Measurements from ENCODE around the gene LOXHD1. TPM values are rescaled to one million over a fixed set of nuclear protein-coding genes. Genes with fewer than 3 reads are reported as not detected.

The LOXHD1 gene
- total RNA-seq, 1 donor from 2014 or later: not detected

- Mint-ChIP-seq H3K36me3 (ENCODE audit: low read depth) (no peaks in the 10 kb centered on the region), H3K27me3 (ENCODE audit: low read depth) (peaks cover 4% of the 10 kb centered on the region), H3K4me1 (peaks cover 7% of the 10 kb centered on the region), H3K27ac (ENCODE audit: unreplicated experiment) (no peak overlapping the region), H3K9me3 (no peaks in the 10 kb centered on the region), H3K4me3 (no peak overlapping the region)
- DNase-seq (ENCODE audit: low read depth, low spot score): no peak
- TF ChIP-seq CTCF (conservative IDR thresholded peaks at IDR 0.05): no peak
Measured at GRCh38 chr18:46659484-46659883, 2.5 kb upstream of the LOXHD1 start.

GRCh38 chr18:46656326-46657114 lies 500 bp downstream of the LOXHD1 start:
- Mint-ChIP-seq H3K4me3 (no peak overlapping the region), H3K9me3 (no peaks in the 10 kb centered on the region), H3K27me3 (ENCODE audit: low read depth) (peaks cover 15% of the 10 kb centered on the region), H3K4me1 (peaks cover 7% of the 10 kb centered on the region), H3K27ac (ENCODE audit: unreplicated experiment) (no peak overlapping the region), H3K36me3 (ENCODE audit: low read depth) (no peaks in the 10 kb centered on the region)
- TF ChIP-seq CTCF (conservative IDR thresholded peaks at IDR 0.05): no peak
- no peak for DNase-seq (ENCODE audit: low read depth, low spot score)

GRCh38 chr18:46652372-46652771 lies 4.6 kb downstream of the LOXHD1 start:
- no peaks in the 10 kb centered on the region for H3K36me3 Mint-ChIP-seq (ENCODE audit: low read depth)
- peaks cover 23% of the 10 kb centered on the region for H3K27me3 Mint-ChIP-seq (ENCODE audit: low read depth)
- TF ChIP-seq CTCF (conservative IDR thresholded peaks at IDR 0.05): no peak
- no peaks in the 10 kb centered on the region for H3K9me3 Mint-ChIP-seq
- no peak overlapping the region for H3K4me3 Mint-ChIP-seq
- no peaks in the 10 kb centered on the region for H3K4me1 Mint-ChIP-seq
- no peak overlapping the region for H3K27ac Mint-ChIP-seq (ENCODE audit: unreplicated experiment)
- no peak for DNase-seq (ENCODE audit: low read depth, low spot score)

GRCh38 chr18:46650681-46651080 lies 6.3 kb downstream of the LOXHD1 start:
- Mint-ChIP-seq H3K27me3 (ENCODE audit: low read depth) (peaks cover 23% of the 10 kb centered on the region), H3K4me1 (no peaks in the 10 kb centered on the region), H3K36me3 (ENCODE audit: low read depth) (no peaks in the 10 kb centered on the region), H3K27ac (ENCODE audit: unreplicated experiment) (no peak overlapping the region), H3K9me3 (no peaks in the 10 kb centered on the region), H3K4me3 (no peak overlapping the region)
- no peak for TF ChIP-seq CTCF (conservative IDR thresholded peaks at IDR 0.05)
- no peak for DNase-seq (ENCODE audit: low read depth, low spot score)

- no peaks in the 10 kb centered on the region for H3K36me3 Mint-ChIP-seq (ENCODE audit: low read depth)
- peaks cover 20% of the 10 kb centered on the region for H3K27me3 Mint-ChIP-seq (ENCODE audit: low read depth)
Measured at GRCh38 chr18:46649071-46649862, 7.8 kb downstream of the LOXHD1 start.

More at GRCh38 chr18:46649071-46649862, 7.8 kb downstream of the LOXHD1 start:
- TF ChIP-seq CTCF (conservative IDR thresholded peaks at IDR 0.05): no peak
- H3K27ac Mint-ChIP-seq (ENCODE audit: unreplicated experiment): no peak overlapping the region
- H3K4me3 Mint-ChIP-seq: no peak overlapping the region
- no peak for DNase-seq (ENCODE audit: low read depth, low spot score)
- no peaks in the 10 kb centered on the region for H3K4me1 Mint-ChIP-seq
- no peaks in the 10 kb centered on the region for H3K9me3 Mint-ChIP-seq

Measured in neural crest cell (in vitro differentiated cells).